Nephron progenitor cell (in vitro differentiated cells): ENCODE results near the gene RTL5.

ENCODE experiments used
- DNase-seq: peaks from one replicate; pipeline ENCODE4 v3.0.0; 2021
- H3K27ac Mint-ChIP-seq: 2 replicates; pipeline ENCODE4 v1.8.0; 2021; ENCODE audit warnings: mild to moderate bottlenecking, moderate library complexity, mixed read lengths
- H3K27me3 Mint-ChIP-seq: 2 replicates; pipeline ENCODE4 v1.8.0; 2021; ENCODE audit warnings: mild to moderate bottlenecking, low read depth, mixed read lengths; ENCODE audit not compliant: poor library complexity
- H3K36me3 Mint-ChIP-seq: 2 replicates; pipeline ENCODE4 v1.8.0; 2021; ENCODE audit warnings: low read depth, mixed read lengths
- H3K4me1 Mint-ChIP-seq: 2 replicates; pipeline ENCODE4 v1.8.0; 2021; ENCODE audit warnings: mixed read lengths
- H3K4me3 Mint-ChIP-seq: 2 replicates; pipeline ENCODE4 v1.8.0; 2021; ENCODE audit warnings: mild to moderate bottlenecking, moderate library complexity, mixed read lengths
- H3K9me3 Mint-ChIP-seq: 2 replicates; pipeline ENCODE4 v1.8.0; 2021; ENCODE audit warnings: mild to moderate bottlenecking, moderate library complexity, mixed read lengths
- TF ChIP-seq, protein P1 (sequence below): fragments of 200-600 bp; sonication (generic); IDR thresholded peaks from 2 replicates; pipeline ENCODE4 v1.5.0; 2021; ENCODE audit warnings: antibody characterized with exemption

The RTL5 gene

DNA sequence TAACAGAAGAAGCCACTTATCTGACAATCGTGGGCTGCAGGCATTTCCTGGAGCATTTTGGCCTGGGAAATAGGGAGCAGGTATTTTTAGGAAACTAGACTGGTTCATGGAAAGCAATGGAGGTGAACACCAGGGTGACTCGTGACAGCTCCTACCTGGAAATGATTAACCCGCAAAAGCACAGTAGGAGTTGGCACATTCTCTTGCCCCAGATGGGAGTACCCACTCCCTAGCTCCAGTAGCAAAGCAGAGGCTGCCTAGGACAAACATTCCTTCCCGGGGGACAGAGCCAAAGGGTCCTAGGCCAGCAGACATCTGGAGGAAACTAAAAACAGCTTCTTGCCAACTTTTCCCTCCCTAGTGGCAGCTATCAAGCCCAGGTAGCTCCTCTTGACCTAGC, 29.0 kb downstream of the RTL5 start:
- DNase-seq: no peak
- peaks cover 11% of the 10 kb centered on the region for H3K27me3 Mint-ChIP-seq
- peaks cover 5% of the 10 kb centered on the region for H3K36me3 Mint-ChIP-seq
- TF ChIP-seq, protein P1, sequence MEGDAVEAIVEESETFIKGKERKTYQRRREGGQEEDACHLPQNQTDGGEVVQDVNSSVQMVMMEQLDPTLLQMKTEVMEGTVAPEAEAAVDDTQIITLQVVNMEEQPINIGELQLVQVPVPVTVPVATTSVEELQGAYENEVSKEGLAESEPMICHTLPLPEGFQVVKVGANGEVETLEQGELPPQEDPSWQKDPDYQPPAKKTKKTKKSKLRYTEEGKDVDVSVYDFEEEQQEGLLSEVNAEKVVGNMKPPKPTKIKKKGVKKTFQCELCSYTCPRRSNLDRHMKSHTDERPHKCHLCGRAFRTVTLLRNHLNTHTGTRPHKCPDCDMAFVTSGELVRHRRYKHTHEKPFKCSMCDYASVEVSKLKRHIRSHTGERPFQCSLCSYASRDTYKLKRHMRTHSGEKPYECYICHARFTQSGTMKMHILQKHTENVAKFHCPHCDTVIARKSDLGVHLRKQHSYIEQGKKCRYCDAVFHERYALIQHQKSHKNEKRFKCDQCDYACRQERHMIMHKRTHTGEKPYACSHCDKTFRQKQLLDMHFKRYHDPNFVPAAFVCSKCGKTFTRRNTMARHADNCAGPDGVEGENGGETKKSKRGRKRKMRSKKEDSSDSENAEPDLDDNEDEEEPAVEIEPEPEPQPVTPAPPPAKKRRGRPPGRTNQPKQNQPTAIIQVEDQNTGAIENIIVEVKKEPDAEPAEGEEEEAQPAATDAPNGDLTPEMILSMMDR: no peak
- H3K4me3 Mint-ChIP-seq: no peak overlapping the region
- peaks cover 18% of the 10 kb centered on the region for H3K4me1 Mint-ChIP-seq
- H3K9me3 Mint-ChIP-seq: peaks cover 56% of the 10 kb centered on the region
- H3K27ac Mint-ChIP-seq: no peak overlapping the region

DNA sequence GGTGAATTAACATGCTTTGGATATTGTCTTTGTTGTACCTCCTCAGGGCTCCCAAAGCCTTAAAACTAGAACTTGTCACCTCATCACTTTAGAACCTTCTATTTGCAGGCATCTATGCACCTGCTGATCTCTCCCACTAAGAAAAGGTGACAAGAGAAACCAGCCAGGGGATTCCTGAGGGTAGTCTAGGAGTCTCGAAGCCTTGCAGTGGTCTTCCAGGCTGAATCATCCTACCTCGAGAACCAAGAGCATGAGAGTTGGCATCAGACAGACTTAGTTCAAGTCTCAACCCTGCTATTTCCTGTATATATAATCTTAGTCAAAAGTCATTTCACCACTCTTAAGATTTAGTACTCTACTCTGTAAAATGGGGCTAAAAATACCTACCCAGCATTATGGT, 29.6 kb downstream of the RTL5 start:
- Mint-ChIP-seq H3K4me3 (no peak overlapping the region), H3K4me1 (peaks cover 12% of the 10 kb centered on the region), H3K27ac (no peak overlapping the region), H3K27me3 (peaks cover 11% of the 10 kb centered on the region), H3K9me3 (peaks cover 54% of the 10 kb centered on the region), H3K36me3 (peaks cover 3% of the 10 kb centered on the region)
- TF ChIP-seq, protein P1: no peak
- DNase-seq: no peak

DNA sequence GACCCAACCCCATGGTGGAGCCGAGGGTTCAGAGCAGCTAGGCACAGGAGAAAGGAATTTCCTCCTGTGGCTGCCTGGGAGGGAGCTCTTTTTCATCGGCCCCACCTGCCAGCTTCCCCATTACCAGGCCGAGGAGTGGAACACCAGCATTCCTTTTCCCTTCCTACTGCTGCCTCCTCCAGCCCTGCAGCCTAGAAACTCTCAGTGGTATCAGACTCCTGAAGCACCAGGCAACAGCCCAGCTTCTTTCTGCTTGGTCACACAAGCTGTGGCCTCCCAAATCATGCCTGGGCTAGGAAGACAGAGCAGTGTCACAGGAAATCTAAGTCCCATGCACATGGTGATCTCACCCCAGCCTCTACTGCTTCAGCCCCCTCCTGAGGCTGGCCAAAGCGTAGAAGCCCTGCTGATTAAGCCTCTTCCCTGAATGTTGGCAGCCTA, 30.1 kb downstream of the RTL5 start:
- H3K36me3 Mint-ChIP-seq: peaks cover 3% of the 10 kb centered on the region
- no peak overlapping the region for H3K4me3 Mint-ChIP-seq
- no peak for DNase-seq
- H3K4me1 Mint-ChIP-seq: peaks cover 12% of the 10 kb centered on the region
- H3K9me3 Mint-ChIP-seq: peaks cover 57% of the 10 kb centered on the region
- TF ChIP-seq, protein P1: no peak
- no peak overlapping the region for H3K27ac Mint-ChIP-seq
- H3K27me3 Mint-ChIP-seq: peaks cover 11% of the 10 kb centered on the region

DNA sequence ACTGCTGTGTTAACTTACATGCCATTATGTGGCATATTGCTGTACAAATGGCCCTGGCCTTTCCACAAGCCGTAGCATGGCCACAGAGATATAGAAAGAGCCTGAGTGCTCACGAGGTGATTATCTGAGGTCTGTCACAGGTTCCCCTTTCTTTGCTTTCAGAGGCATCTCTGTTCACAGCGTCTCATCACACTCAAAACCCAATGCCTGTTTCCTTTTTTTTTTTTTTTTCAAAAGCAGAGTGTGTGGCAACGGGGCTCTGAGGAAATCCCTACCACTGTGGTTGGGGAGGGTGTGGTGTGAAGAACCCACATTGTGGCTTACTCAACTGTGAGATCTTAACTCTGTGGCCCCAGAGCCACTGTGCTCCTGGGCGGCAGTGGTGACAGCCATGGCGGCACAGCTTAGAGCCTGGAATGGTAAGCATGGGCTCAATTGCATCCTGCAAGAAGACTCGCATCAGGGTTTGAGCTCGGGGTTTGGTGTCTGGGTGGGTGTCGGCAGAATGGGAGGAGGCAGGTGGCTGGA, 30.8 kb downstream of the RTL5 start:
- Mint-ChIP-seq H3K4me3 (no peak overlapping the region), H3K4me1 (peaks cover 12% of the 10 kb centered on the region), H3K27me3 (peaks cover 11% of the 10 kb centered on the region), H3K27ac (no peak overlapping the region), H3K9me3 (peaks cover 54% of the 10 kb centered on the region), H3K36me3 (peaks cover 3% of the 10 kb centered on the region)
- TF ChIP-seq, protein P1: no peak
- DNase-seq: no peak

DNA sequence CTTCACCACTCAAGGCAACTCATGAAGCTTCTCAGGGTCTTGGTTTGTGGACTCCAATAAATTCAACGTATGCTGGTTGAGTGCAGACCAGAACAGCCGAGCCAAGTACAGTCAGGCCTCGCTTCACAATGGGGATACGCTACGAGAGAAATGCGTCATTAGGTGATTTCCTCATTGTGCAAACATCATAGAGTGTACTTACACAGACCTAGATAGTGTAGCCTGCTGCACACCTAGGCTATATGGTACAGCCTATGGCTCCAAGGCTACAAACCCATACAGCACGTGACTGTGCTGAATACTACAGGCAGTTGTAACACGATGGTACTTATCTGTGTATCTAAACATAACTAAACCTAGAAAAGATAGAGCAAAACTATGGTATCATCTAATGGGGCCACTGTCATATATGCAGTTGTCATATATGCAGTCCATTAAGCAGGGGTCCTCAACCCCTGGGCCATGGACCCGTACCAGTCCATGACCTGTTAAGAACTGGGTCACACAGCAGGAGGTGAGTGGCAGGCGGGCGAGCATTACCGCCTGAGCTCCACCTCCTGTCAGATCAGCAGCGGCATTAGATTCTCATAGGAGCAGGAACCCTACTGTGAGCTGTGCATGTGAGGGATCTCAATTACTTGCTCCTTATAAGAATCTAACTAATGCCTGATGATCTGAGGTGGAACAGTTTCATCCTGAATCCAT, 31.5 kb downstream of the RTL5 start:
- Mint-ChIP-seq H3K36me3 (peaks cover 3% of the 10 kb centered on the region), H3K4me1 (peaks cover 12% of the 10 kb centered on the region), H3K27me3 (peaks cover 11% of the 10 kb centered on the region), H3K4me3 (no peak overlapping the region), H3K9me3 (peaks cover 55% of the 10 kb centered on the region), H3K27ac (no peak overlapping the region)
- TF ChIP-seq, protein P1: no peak
- no peak for DNase-seq

DNA sequence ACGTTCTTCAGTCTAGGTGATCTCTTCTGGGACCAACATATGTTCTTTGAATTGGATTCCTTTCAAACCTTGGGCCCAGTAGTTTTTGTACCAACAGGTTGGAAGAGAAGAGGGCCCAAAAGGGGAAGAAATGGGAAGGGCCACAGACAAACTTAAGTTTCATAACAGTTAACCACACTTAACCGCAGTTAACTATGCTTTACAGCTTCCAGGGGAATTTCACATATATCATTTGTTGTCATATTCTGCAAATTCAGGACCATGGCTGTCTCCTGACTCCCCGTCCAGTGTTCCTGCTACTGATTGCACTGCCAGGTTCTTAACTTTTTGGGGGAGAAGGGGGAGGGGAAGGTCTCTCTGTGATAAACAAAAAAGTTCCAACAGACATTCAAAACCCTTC, 34.6 kb downstream of the RTL5 start:
- peaks cover 49% of the 10 kb centered on the region for H3K9me3 Mint-ChIP-seq
- peaks cover 8% of the 10 kb centered on the region for H3K27me3 Mint-ChIP-seq
- no peak for DNase-seq
- no peak overlapping the region for H3K27ac Mint-ChIP-seq
- peaks cover 6% of the 10 kb centered on the region for H3K36me3 Mint-ChIP-seq
- H3K4me3 Mint-ChIP-seq: no peak overlapping the region
- TF ChIP-seq, protein P1: no peak
- H3K4me1 Mint-ChIP-seq: peaks cover 10% of the 10 kb centered on the region
